HL-60 (cell line): ENCODE measurements around the gene TMEM80.

ENCODE experiments used
- DNase-seq, 2 experiments: peaks; one replicate each; pipeline ENCODE4 v3.0.0-alpha.2; 2010 to 2020; ENCODE audit warnings: low read depth in 1 of 2, low spot score in 1 of 2
- H3K27ac ChIP-seq: fragments of 250-450 bp; sonication (Bioruptor Pico); replicated peaks from 2 replicates; pipeline ENCODE4 v1.5.1; 2020; ENCODE audit warnings: mild to moderate bottlenecking, moderate library complexity
- H3K27me3 ChIP-seq: fragments of 250-450 bp; sonication (Bioruptor Pico); 2 replicates; pipeline ENCODE4 v1.5.1; 2021; ENCODE audit warnings: mild to moderate bottlenecking, moderate library complexity; ENCODE audit not compliant: insufficient read depth, poor library complexity, severe bottlenecking
- H3K4me3 ChIP-seq: replicated peaks from 2 replicates; pipeline ENCODE4 v1.5.1; 2011; ENCODE audit warnings: mild to moderate bottlenecking, control low read depth, low read length; ENCODE audit not compliant: insufficient read depth
- GABPA ChIP-seq: IDR thresholded peaks from 2 replicates; pipeline ENCODE4 v1.6.1; 2012; ENCODE audit warnings: low read depth
- POLR2AphosphoS5 ChIP-seq: IDR thresholded peaks from 2 replicates; pipeline ENCODE4 v1.6.1; 2012; ENCODE audit warnings: low read depth
- REST ChIP-seq: IDR thresholded peaks from 2 replicates; pipeline ENCODE4 v1.6.1; 2012; ENCODE audit warnings: low read depth; ENCODE audit not compliant: insufficient replicate concordance
- SPI1 ChIP-seq: IDR thresholded peaks from 2 replicates; pipeline ENCODE4 v1.6.1; 2012; ENCODE audit warnings: low read depth, mild to moderate bottlenecking, borderline replicate concordance
- TF ChIP-seq, protein P1 (sequence below): IDR thresholded peaks from one replicate; pipeline ENCODE4 v1.5.1; 2011; ENCODE audit warnings: low read length, control low read depth, inconsistent platforms; ENCODE audit not compliant: insufficient read depth

Gene TMEM80

GRCh38 chr11:720017-720641 is 24.5 kb downstream of the TMEM80 start:
- TF ChIP-seq SPI1 (no peak), REST (no peak), GABPA (no peak), POLR2AphosphoS5 (no peak)
- TF ChIP-seq, protein P1, sequence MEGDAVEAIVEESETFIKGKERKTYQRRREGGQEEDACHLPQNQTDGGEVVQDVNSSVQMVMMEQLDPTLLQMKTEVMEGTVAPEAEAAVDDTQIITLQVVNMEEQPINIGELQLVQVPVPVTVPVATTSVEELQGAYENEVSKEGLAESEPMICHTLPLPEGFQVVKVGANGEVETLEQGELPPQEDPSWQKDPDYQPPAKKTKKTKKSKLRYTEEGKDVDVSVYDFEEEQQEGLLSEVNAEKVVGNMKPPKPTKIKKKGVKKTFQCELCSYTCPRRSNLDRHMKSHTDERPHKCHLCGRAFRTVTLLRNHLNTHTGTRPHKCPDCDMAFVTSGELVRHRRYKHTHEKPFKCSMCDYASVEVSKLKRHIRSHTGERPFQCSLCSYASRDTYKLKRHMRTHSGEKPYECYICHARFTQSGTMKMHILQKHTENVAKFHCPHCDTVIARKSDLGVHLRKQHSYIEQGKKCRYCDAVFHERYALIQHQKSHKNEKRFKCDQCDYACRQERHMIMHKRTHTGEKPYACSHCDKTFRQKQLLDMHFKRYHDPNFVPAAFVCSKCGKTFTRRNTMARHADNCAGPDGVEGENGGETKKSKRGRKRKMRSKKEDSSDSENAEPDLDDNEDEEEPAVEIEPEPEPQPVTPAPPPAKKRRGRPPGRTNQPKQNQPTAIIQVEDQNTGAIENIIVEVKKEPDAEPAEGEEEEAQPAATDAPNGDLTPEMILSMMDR: no peak
- no peak for DNase-seq
- peak overlapping the region; percentile 26 for H3K4me3 ChIP-seq
- H3K27ac ChIP-seq: no peak overlapping the region
- peaks cover 11% of the 10 kb centered on the region for H3K27me3 ChIP-seq

- H3K27me3 ChIP-seq: peaks cover 11% of the 10 kb centered on the region
- DNase-seq: no peak
- peak overlapping the region; percentile 26 for H3K4me3 ChIP-seq
- H3K27ac ChIP-seq: no peak overlapping the region
- TF ChIP-seq REST (no peak), POLR2AphosphoS5 (no peak), GABPA (no peak), SPI1 (no peak)
- TF ChIP-seq, protein P1: no peak
Measured at GRCh38 chr11:720642-721246, 25.1 kb downstream of the TMEM80 start.

GRCh38 chr11:721247-721740 is 25.7 kb downstream of the TMEM80 start:
- TF ChIP-seq SPI1: peak; percentile 14; the same call in 1 of the 2 replicates
- 0 out of 2 replicates have a peak, but pooled peaks have one; percentile 23 for TF ChIP-seq GABPA
- peak; percentile 77 for TF ChIP-seq POLR2AphosphoS5
- TF ChIP-seq, protein P1: no peak
- TF ChIP-seq REST: no peak
- peak in 1 of 2 experiments; percentile 67 for DNase-seq
- Histone ChIP-seq H3K4me3 (peak overlapping the region; percentile 26), H3K27ac (no peak overlapping the region), H3K27me3 (peaks cover 11% of the 10 kb centered on the region)
